ENCODE results near the gene CRYBA4. TPM values are rescaled to one million over a fixed set of nuclear protein-coding genes. Genes with fewer than 3 reads are reported as not detected.

The CRYBA4 gene
- total RNA-seq, 1 experiment from 2014 or later: not detected

- Histone ChIP-seq H3K9me2 (ENCODE audit: insufficient read depth) (no peaks in the 10 kb centered on the region), H3K27ac (no peak overlapping the region), H3K4me1 (replicated peaks; ENCODE audit: insufficient read depth) (peaks cover 10% of the 10 kb centered on the region), H3K79me2 (ENCODE audit: low read depth) (no peaks in the 10 kb centered on the region), H3K4me2 (no peak overlapping the region), H3F3A (ENCODE audit: insufficient read depth, low read depth) (0 out of 2 replicates have a peak, but pooled peaks cover 4% of the 10 kb centered on the region), H3K27me3 (ENCODE audit: insufficient read depth, low read depth) (no peaks in the 10 kb centered on the region), H3K36me3 (ENCODE audit: low read depth) (no peaks in the 10 kb centered on the region), H3K9me3 (ENCODE audit: insufficient read depth, low read depth) (no peaks in the 10 kb centered on the region), H4K20me1 (ENCODE audit: insufficient read depth) (no peaks in the 10 kb centered on the region), H2AFZ (no peak overlapping the region), H3K4me3 (no peak overlapping the region)
- no peak for DNase-seq
- intact Hi-C loops (cut with micrococcal nuclease; ENCODE audit: unreplicated experiment): no loop called here
- TF ChIP-seq CTCF (conservative IDR thresholded peaks at IDR 0.05) (no peak), EZH2 (IDR thresholded peaks at IDR 0.05; ENCODE audit: low read depth) (no peak)
- CTCF ChIA-PET: no interaction called here
- POLR2A ChIA-PET (ENCODE audit: unreplicated experiment): no interaction called here
- BruUV-seq (replicated peaks): no TSS peak
These were observed 40.4 kb downstream of the CRYBA4 start for GRCh38 chr22:26662160-26662559.

- ChIA-PET CTCF (no interaction called here), POLR2A (ENCODE audit: unreplicated experiment) (no interaction called here)
- Histone ChIP-seq H3K9me2 (ENCODE audit: insufficient read depth) (no peaks in the 10 kb centered on the region), H3K4me1 (replicated peaks; ENCODE audit: insufficient read depth) (peaks cover 7% of the 10 kb centered on the region), H3K27ac (no peak overlapping the region), H3K36me3 (ENCODE audit: low read depth) (no peaks in the 10 kb centered on the region), H3K9me3 (ENCODE audit: insufficient read depth, low read depth) (no peaks in the 10 kb centered on the region), H3K27me3 (ENCODE audit: insufficient read depth, low read depth) (no peaks in the 10 kb centered on the region), H4K20me1 (ENCODE audit: insufficient read depth) (no peaks in the 10 kb centered on the region), H2AFZ (no peak overlapping the region), H3K4me3 (no peak overlapping the region), H3K4me2 (no peak overlapping the region), H3F3A (ENCODE audit: insufficient read depth, low read depth) (0 out of 2 replicates have a peak, but pooled peaks cover 4% of the 10 kb centered on the region), H3K79me2 (ENCODE audit: low read depth) (no peaks in the 10 kb centered on the region)
- no TSS peak for BruUV-seq (replicated peaks)
- DNase-seq: no peak
- intact Hi-C loops (cut with micrococcal nuclease; ENCODE audit: unreplicated experiment): no loop called here
- no peak for TF ChIP-seq EZH2 (IDR thresholded peaks at IDR 0.05; ENCODE audit: low read depth)
- no peak for TF ChIP-seq CTCF (conservative IDR thresholded peaks at IDR 0.05)
These were observed 41.7 kb downstream of the CRYBA4 start for GRCh38 chr22:26663374-26663923.

- H3K9me2 ChIP-seq (ENCODE audit: insufficient read depth): no peaks in the 10 kb centered on the region
- intact Hi-C loops (cut with micrococcal nuclease; ENCODE audit: unreplicated experiment): no loop called here
- H3K9me3 ChIP-seq (ENCODE audit: insufficient read depth, low read depth): no peaks in the 10 kb centered on the region
- TF ChIP-seq CTCF (conservative IDR thresholded peaks at IDR 0.05): peak; percentile 23; the same call in 1 of the 2 replicates
- TF ChIP-seq EZH2 (IDR thresholded peaks at IDR 0.05; ENCODE audit: low read depth): no peak
- H3K36me3 ChIP-seq (ENCODE audit: low read depth): no peaks in the 10 kb centered on the region
- ChIA-PET CTCF (interaction anchor here (1.7 kb wide), 1 partner anchor 301 kb away, joined by 13 read pairs; no protein-coding TSS in a partner anchor), POLR2A (ENCODE audit: unreplicated experiment) (no interaction called here)
- DNase-seq: no peak
- H3K27me3 ChIP-seq (ENCODE audit: insufficient read depth, low read depth): no peaks in the 10 kb centered on the region
- H4K20me1 ChIP-seq (ENCODE audit: insufficient read depth): no peaks in the 10 kb centered on the region
- no TSS peak for BruUV-seq (replicated peaks)
- H2AFZ ChIP-seq: no peak overlapping the region
- H3K4me2 ChIP-seq: no peak overlapping the region
- no peaks in the 10 kb centered on the region for H3K79me2 ChIP-seq (ENCODE audit: low read depth)
- H3K4me1 ChIP-seq (replicated peaks; ENCODE audit: insufficient read depth): no peaks in the 10 kb centered on the region
- no peak overlapping the region for H3K27ac ChIP-seq
- no peak overlapping the region for H3K4me3 ChIP-seq
- H3F3A ChIP-seq (ENCODE audit: insufficient read depth, low read depth): no peaks in the 10 kb centered on the region
These were observed 44.1 kb downstream of the CRYBA4 start for GRCh38 chr22:26665813-26666231.

Measured in PC-9 (cell line).